Fibroblast of lung (primary cell): Measurements from ENCODE around the gene DYSF. TPM values are rescaled to one million over a fixed set of nuclear protein-coding genes. Genes with fewer than 3 reads are reported as not detected.

Source experiments
- DNase-seq, 2 donors: peaks; one replicate each; pipeline versions ENCODE4 v3.0.0 to v3.0.0-alpha.2; 2010; ENCODE audit warnings: low read depth in 2 of 2
- H2AFZ ChIP-seq: 2 replicates; pipeline ENCODE4 v1.5.1; 2012; ENCODE audit warnings: low read length, control low read depth, inconsistent platforms
- H3K27ac ChIP-seq: 2 replicates; pipeline ENCODE4 v1.5.1; 2011; ENCODE audit warnings: low read length, control low read depth; ENCODE audit not compliant: insufficient read depth
- H3K27me3 ChIP-seq: 2 replicates; pipeline ENCODE4 v1.5.1; 2011; ENCODE audit warnings: mild to moderate bottlenecking, low read length; ENCODE audit not compliant: control insufficient read depth, insufficient read depth
- H3K36me3 ChIP-seq: 2 replicates; pipeline ENCODE4 v1.5.1; 2011; ENCODE audit warnings: low read length; ENCODE audit not compliant: control insufficient read depth, insufficient read depth
- H3K4me1 ChIP-seq: 2 replicates; pipeline ENCODE4 v1.5.1; 2011; ENCODE audit warnings: low read length; ENCODE audit not compliant: control insufficient read depth, insufficient read depth; ENCODE audit errors: extremely low read depth
- H3K4me2 ChIP-seq: 2 replicates; pipeline ENCODE4 v1.5.1; 2011; ENCODE audit warnings: low read length, control low read depth; ENCODE audit not compliant: insufficient read depth; ENCODE audit errors: extremely low read depth
- H3K4me3 ChIP-seq, 4 experiments: fragments of 200-600 bp in 1 of 4; sonication (generic) in 1 of 4; replicated peaks in 1 of 4; 2 replicates each; pipeline ENCODE4 v1.5.1; 2011 to 2016; ENCODE audit warnings: low read length in 4 of 4, low read depth in 3 of 4, mild to moderate bottlenecking in 3 of 4, control low read depth in 2 of 4, inconsistent platforms in 1 of 4, mixed read lengths in 1 of 4; ENCODE audit not compliant: insufficient read depth in 1 of 4; ENCODE audit errors: control extremely low read depth in 1 of 4
- H3K79me2 ChIP-seq: 2 replicates; pipeline ENCODE4 v1.5.1; 2012; ENCODE audit warnings: mild to moderate bottlenecking, low read length, inconsistent platforms; ENCODE audit not compliant: control insufficient read depth, insufficient read depth
- H3K9ac ChIP-seq: 2 replicates; pipeline ENCODE4 v1.5.1; 2011; ENCODE audit warnings: mild to moderate bottlenecking, low read length, control low read depth; ENCODE audit not compliant: insufficient read depth
- H3K9me3 ChIP-seq: 2 replicates; pipeline ENCODE4 v1.5.1; 2012; ENCODE audit warnings: low read depth, low read length; ENCODE audit not compliant: control insufficient read depth, insufficient read depth
- H4K20me1 ChIP-seq: 2 replicates; pipeline ENCODE4 v1.5.1; 2011; ENCODE audit warnings: low read length; ENCODE audit not compliant: control insufficient read depth, insufficient read depth; ENCODE audit errors: extremely low read depth
- CTCF ChIP-seq, 2 donors: IDR thresholded peaks in 1 of 2; conservative IDR thresholded peaks in 1 of 2; 1 replicate in 1 of 2; 2 replicates in 1 of 2; pipeline ENCODE4 v1.5.1; 2011 to 2012; ENCODE audit warnings: low read length in 2 of 2, control low read depth in 1 of 2, inconsistent platforms in 1 of 2, low read depth in 1 of 2, mild to moderate bottlenecking in 1 of 2
- EZH2 ChIP-seq: IDR thresholded peaks from 2 replicates; pipeline ENCODE4 v1.5.1; 2012; ENCODE audit warnings: low read length, control low read depth, mild to moderate bottlenecking; ENCODE audit errors: missing control alignments
- polyA plus RNA-seq, 2 donors: library from polyadenylated mRNA; depleted of rRNA in 1 of 2; stranded (reverse) in 1 of 2; unstranded in 1 of 2; fragments of >200 nt; gene quantifications; 2 replicates each; pipeline ENCODE4 v1.2.1, GENCODE V29; 2011 to 2012; ENCODE audit warnings: missing spikeins in 1 of 2
- total RNA-seq: library from RNA; depleted of rRNA; stranded (reverse); fragments of >200 nt; gene quantifications from 2 replicates; pipeline ENCODE4 v1.2.1, GENCODE V29; 2014

Gene DYSF
- total and polyA plus RNA-seq, 2 donors (not counting 1 experiment from before 2014, with no cell fraction given), result under 0.01 to 0.67 TPM

DNA sequence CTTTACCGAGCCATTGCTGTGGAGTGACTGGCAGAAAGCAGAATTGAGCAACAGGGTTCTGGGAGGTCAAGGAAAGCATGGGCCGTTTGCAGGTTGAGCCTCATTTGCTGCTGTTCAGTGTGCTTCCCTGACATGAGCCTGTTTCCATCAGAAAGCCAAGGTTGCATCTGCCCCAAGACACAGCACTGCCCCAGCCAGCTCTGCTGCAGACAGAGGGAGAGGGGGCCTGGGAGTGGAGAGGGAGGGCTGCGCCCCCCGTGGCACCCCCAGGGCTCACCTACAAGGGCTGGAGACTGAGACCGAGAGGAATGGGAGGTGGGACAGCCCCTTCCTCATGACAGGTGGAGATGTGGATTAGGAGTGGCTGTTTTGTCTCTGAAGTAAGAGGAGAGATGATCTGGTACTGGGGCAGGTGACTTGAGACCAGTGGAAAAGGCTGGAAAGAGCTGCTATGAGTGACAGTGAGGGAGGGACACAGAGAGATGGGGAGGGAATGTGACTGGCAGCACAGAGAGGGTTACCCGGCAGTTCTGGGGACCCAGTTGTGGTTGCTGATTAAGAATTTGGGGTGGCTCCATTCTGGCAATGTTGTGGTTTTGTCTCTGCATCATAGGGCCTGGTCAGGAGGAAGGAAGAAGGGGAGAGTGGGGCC lies 218.0 kb downstream of the DYSF start:
- TF ChIP-seq CTCF (conservative IDR thresholded peaks at IDR 0.05 in 1 of 2, IDR thresholded peaks at IDR 0.05 in 1 of 2; ENCODE audit: low read depth in 1 of 2, low read length in 2 of 2), result no peak
- no peak for TF ChIP-seq EZH2
- Histone ChIP-seq H3K4me3 (no peak overlapping the region), H3K9me3 (no peaks in the 10 kb centered on the region), H2AFZ (no peak overlapping the region), H4K20me1 (no peaks in the 10 kb centered on the region), H3K36me3 (no peaks in the 10 kb centered on the region), H3K4me1 (no peaks in the 10 kb centered on the region), H3K27ac (no peak overlapping the region), H3K4me2 (no peak overlapping the region), H3K27me3 (no peaks in the 10 kb centered on the region), H3K9ac (no peak overlapping the region), H3K79me2 (no peaks in the 10 kb centered on the region)
- DNase-seq, result no peak

DNA sequence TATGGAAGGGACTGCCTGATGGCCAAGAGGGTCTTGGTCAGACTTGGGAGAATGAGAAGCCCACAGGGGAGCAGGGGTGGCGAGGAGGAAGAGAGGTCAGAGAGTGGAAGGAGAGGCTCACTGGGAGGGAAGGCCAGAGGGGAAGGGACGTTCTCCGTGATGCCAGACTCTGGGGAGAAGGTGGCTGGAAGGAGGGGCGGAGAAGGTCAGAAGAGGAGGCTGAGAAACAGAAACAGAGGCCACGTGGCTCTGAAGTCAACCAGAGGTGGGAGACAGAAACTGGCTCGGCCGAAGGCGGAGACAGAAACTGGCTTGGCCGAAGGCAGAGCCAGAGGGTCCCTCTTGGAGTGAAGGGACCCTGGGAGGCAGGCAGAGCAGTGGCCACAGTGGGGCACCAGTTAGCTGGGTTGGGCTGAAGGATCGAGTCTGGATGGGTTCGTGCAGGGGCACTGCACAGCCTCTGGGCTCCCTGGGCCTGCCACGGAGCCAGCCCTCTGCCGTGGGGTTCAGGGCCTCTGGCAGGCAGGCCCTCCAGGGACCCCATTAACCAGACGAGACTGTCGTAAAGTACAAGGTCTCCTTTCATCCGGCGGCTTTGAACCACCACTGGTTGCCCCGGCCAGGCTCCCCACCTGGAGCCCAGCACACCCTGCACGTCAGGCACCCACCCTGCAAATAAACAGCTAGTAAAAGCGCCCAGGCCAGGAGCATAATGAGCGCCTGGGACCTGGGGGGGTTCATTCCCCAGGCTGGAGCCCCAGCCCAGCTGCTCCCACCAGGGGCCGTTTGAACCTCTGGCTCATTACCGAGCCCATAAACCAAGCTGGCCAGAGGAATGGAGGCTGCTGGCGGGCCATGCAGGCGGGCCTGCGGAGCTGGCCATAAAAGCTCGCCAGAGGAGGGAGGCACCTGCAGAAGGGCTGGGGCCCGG lies 218.8 kb downstream of the DYSF start:
- H3K79me2 ChIP-seq, result no peaks in the 10 kb centered on the region
- H3K9me3 ChIP-seq, result no peaks in the 10 kb centered on the region
- H3K4me1 ChIP-seq, result no peaks in the 10 kb centered on the region
- no peaks in the 10 kb centered on the region for H3K27me3 ChIP-seq
- no peaks in the 10 kb centered on the region for H3K36me3 ChIP-seq
- no peak overlapping the region for H3K4me2 ChIP-seq
- H3K4me3 ChIP-seq, result no peak overlapping the region
- TF ChIP-seq CTCF (conservative IDR thresholded peaks at IDR 0.05 in 1 of 2, IDR thresholded peaks at IDR 0.05 in 1 of 2; ENCODE audit: low read depth in 1 of 2, low read length in 2 of 2) (no peak), EZH2 (no peak)
- H4K20me1 ChIP-seq, result no peaks in the 10 kb centered on the region
- H3K9ac ChIP-seq, result no peak overlapping the region
- no peak overlapping the region for H2AFZ ChIP-seq
- H3K27ac ChIP-seq, result no peak overlapping the region
- DNase-seq, result no peak
